Measurements from ENCODE around the gene SLC8A1. TPM values are rescaled to one million over a fixed set of nuclear protein-coding genes. Genes with fewer than 3 reads are reported as not detected.

Gene SLC8A1
- total RNA-seq, 4 donors from 2014 or later: 1.3 to 3.8 (median 2.4) TPM

- H3K36me3 ChIP-seq: no peaks in the 10 kb centered on the region
- no peak overlapping the region for H3K4me3 ChIP-seq
- H3K9me3 ChIP-seq: no peaks in the 10 kb centered on the region
- no peak overlapping the region for H3K27ac ChIP-seq
- H3K4me1 ChIP-seq: no peaks in the 10 kb centered on the region
- TF ChIP-seq CTCF (IDR thresholded peaks at IDR 0.05 in 4 of 5, conservative IDR thresholded peaks at IDR 0.05 in 1 of 5): no peak
- no peak for TF ChIP-seq POLR2A (IDR thresholded peaks at IDR 0.05)
- no peak for ATAC-seq
- intact Hi-C loops (cut with DNase I; ENCODE audit: low total_unique reads): no loop called here
- H3K27me3 ChIP-seq: no peaks in the 10 kb centered on the region
- in situ Hi-C loops (cut with MboI; ENCODE audit: low sequenced_read_pairs in 4 of 4): no loop called here
- no peak for DNase-seq
These were observed 185.7 kb downstream of the SLC8A1 start for GRCh38 chr2:40266201-40266600.

- in situ Hi-C loops (cut with MboI; ENCODE audit: low sequenced_read_pairs in 4 of 4): no loop called here
- TF ChIP-seq POLR2A (IDR thresholded peaks at IDR 0.05): no peak
- TF ChIP-seq CTCF (IDR thresholded peaks at IDR 0.05 in 4 of 5, conservative IDR thresholded peaks at IDR 0.05 in 1 of 5): no peak
- Histone ChIP-seq H3K9me3 (no peaks in the 10 kb centered on the region), H3K4me3 (no peak overlapping the region), H3K27ac (no peak overlapping the region), H3K27me3 (no peaks in the 10 kb centered on the region), H3K4me1 (no peaks in the 10 kb centered on the region), H3K36me3 (no peaks in the 10 kb centered on the region)
- no peak for DNase-seq
- ATAC-seq: no peak
- intact Hi-C loops (cut with DNase I; ENCODE audit: low total_unique reads): no loop called here
These were observed 186.3 kb downstream of the SLC8A1 start for GRCh38 chr2:40265602-40266001.

GRCh38 chr2:40261042-40261441, 190.8 kb downstream of the SLC8A1 start:
- Histone ChIP-seq H3K27ac (no peak overlapping the region), H3K9me3 (no peaks in the 10 kb centered on the region), H3K4me1 (no peaks in the 10 kb centered on the region), H3K27me3 (no peaks in the 10 kb centered on the region), H3K36me3 (no peaks in the 10 kb centered on the region), H3K4me3 (no peak overlapping the region)
- intact Hi-C loops (cut with DNase I; ENCODE audit: low total_unique reads) (no loop called here), in situ Hi-C loops (cut with MboI; ENCODE audit: low sequenced_read_pairs in 4 of 4) (no loop called here)
- TF ChIP-seq POLR2A (IDR thresholded peaks at IDR 0.05): no peak
- no peak for TF ChIP-seq CTCF (IDR thresholded peaks at IDR 0.05 in 4 of 5, conservative IDR thresholded peaks at IDR 0.05 in 1 of 5)
- DNase-seq (no peak), ATAC-seq (no peak)

GRCh38 chr2:40260437-40260836, 191.5 kb downstream of the SLC8A1 start:
- H3K9me3 ChIP-seq: no peaks in the 10 kb centered on the region
- no peaks in the 10 kb centered on the region for H3K27me3 ChIP-seq
- no peaks in the 10 kb centered on the region for H3K36me3 ChIP-seq
- intact Hi-C loops (cut with DNase I; ENCODE audit: low total_unique reads): no loop called here
- H3K4me3 ChIP-seq: no peak overlapping the region
- no peak for DNase-seq
- no peak for TF ChIP-seq POLR2A (IDR thresholded peaks at IDR 0.05)
- TF ChIP-seq CTCF (IDR thresholded peaks at IDR 0.05 in 4 of 5, conservative IDR thresholded peaks at IDR 0.05 in 1 of 5): no peak
- no peak overlapping the region for H3K27ac ChIP-seq
- no peak for ATAC-seq
- no peaks in the 10 kb centered on the region for H3K4me1 ChIP-seq
- in situ Hi-C loops (cut with MboI; ENCODE audit: low sequenced_read_pairs in 4 of 4): no loop called here

- Histone ChIP-seq H3K27me3 (no peaks in the 10 kb centered on the region), H3K4me3 (no peak overlapping the region), H3K4me1 (no peaks in the 10 kb centered on the region), H3K36me3 (no peaks in the 10 kb centered on the region), H3K9me3 (no peaks in the 10 kb centered on the region), H3K27ac (no peak overlapping the region)
- ATAC-seq: no peak
- TF ChIP-seq POLR2A (IDR thresholded peaks at IDR 0.05) (no peak), CTCF (IDR thresholded peaks at IDR 0.05 in 4 of 5, conservative IDR thresholded peaks at IDR 0.05 in 1 of 5) (no peak)
- in situ Hi-C loops (cut with MboI; ENCODE audit: low sequenced_read_pairs in 4 of 4): no loop called here
- intact Hi-C loops (cut with DNase I; ENCODE audit: low total_unique reads): no loop called here
- no peak for DNase-seq
These were observed 192.0 kb downstream of the SLC8A1 start for GRCh38 chr2:40259900-40260299.
